HepG2 (cell line): ENCODE measurements around the gene SLC44A5. TPM values are rescaled to one million over a fixed set of nuclear protein-coding genes. Genes with fewer than 3 reads are reported as not detected.
"Not testable (repeated sequence)": the region's sequence is repeated elsewhere in the genome, so short reads cannot be mapped to it uniquely, and the experiment has no call there.

ENCODE experiments used
- ATAC-seq: fragments of 200-7000 bp; cut with Tn5 transposase; 3 replicates; pipeline ENCODE4 v1.9.1; 2020; ENCODE audit warnings: mild to moderate bottlenecking, moderate library complexity
- BruUV-seq: library from RNA; stranded (reverse); fragments of 400-500 nt; replicated peaks from 2 replicates; lab custom pipeline; 2021; lab: Mats Ljungman, UMichigan
- CTCF ChIA-PET: fragments of 300-600 bp; formaldehyde crosslinking; extraction: SDS; loops from one replicate; lab custom pipeline; 2021; ENCODE audit warnings: low total read pairs, inconsistent platforms, low intra/inter-chr PET ratio; lab: Yijun Ruan, JAX
- POLR2A ChIA-PET: fragments of 350-600 bp; sonication (Branson Sonifier 250); formaldehyde crosslinking; loops from one replicate; lab custom pipeline; 2020; ENCODE audit warnings: antibody characterized with exemption, inconsistent platforms; lab: Yijun Ruan, JAX
- DNase-seq: peaks from one replicate; pipeline ENCODE4 v3.0.0-alpha.2; 2015; ENCODE audit warnings: low spot score
- FAIRE-seq: peaks from 3 replicates; lab custom pipeline; 2011; peaks lifted over from hg19 to GRCh38; lab: Jason Lieb, UNC
- H2AFZ ChIP-seq: one replicate; pipeline ENCODE4 v1.6.1; 2011; ENCODE audit warnings: low read length, inconsistent platforms
- H3K27ac ChIP-seq: fragments of 300-600 bp; 3 replicates; pipeline ENCODE4 v1.8.0; 2011; ENCODE audit warnings: mixed run types, mild to moderate bottlenecking, mixed read lengths, low read length, inconsistent platforms; ENCODE audit not compliant: insufficient read depth; ENCODE audit errors: extremely low read length
- H3K27me3 ChIP-seq, 2 experiments: fragments of 200-600 bp in 1 of 2; 2 replicates in 1 of 2; 3 replicates in 1 of 2; pipeline versions ENCODE4 v1.6.0 to v1.8.0; 2011; ENCODE audit warnings: low read length in 2 of 2, mild to moderate bottlenecking in 2 of 2, moderate library complexity in 2 of 2, inconsistent platforms in 1 of 2; ENCODE audit not compliant: insufficient read depth in 2 of 2, control insufficient read depth in 1 of 2
- H3K36me3 ChIP-seq, 2 experiments: fragments of 200-600 bp in 1 of 2; replicated peaks in 1 of 2; 2 replicates in 1 of 2; 3 replicates in 1 of 2; pipeline versions ENCODE4 v1.5.1 to v1.8.0; 2011; ENCODE audit warnings: low read length in 2 of 2, inconsistent platforms in 1 of 2; ENCODE audit not compliant: insufficient read depth in 2 of 2, control insufficient read depth in 1 of 2
- H3K4me1 ChIP-seq: 2 replicates; pipeline ENCODE4 v1.5.1; 2012; ENCODE audit warnings: low read length, inconsistent platforms; ENCODE audit not compliant: insufficient read depth
- H3K4me2 ChIP-seq: 2 replicates; pipeline ENCODE4 v1.6.0; 2011; ENCODE audit warnings: low read depth, low read length, inconsistent platforms
- H3K4me3 ChIP-seq, 3 experiments: fragments of 200-600 bp in 1 of 3; sonication (generic), shearing (Covaris generic) in 1 of 3; replicated peaks in 1 of 3; 2 replicates each; pipeline ENCODE4 v1.5.1; 2011 to 2016; ENCODE audit warnings: low read length in 3 of 3, inconsistent platforms in 2 of 3, low read depth in 2 of 3, mild to moderate bottlenecking in 2 of 3, control low read depth in 1 of 3, mixed read lengths in 1 of 3; ENCODE audit not compliant: insufficient read depth in 1 of 3
- H3K79me2 ChIP-seq: one replicate; pipeline ENCODE4 v1.6.1; 2011; ENCODE audit warnings: low read length, inconsistent platforms; ENCODE audit not compliant: insufficient read depth
- H3K9ac ChIP-seq: 2 replicates; pipeline ENCODE4 v1.6.0; 2011; ENCODE audit warnings: mild to moderate bottlenecking, low read depth, low read length, inconsistent platforms; ENCODE audit not compliant: insufficient read depth
- H3K9me3 ChIP-seq: 2 replicates; pipeline ENCODE4 v1.5.1; 2012; ENCODE audit warnings: mild to moderate bottlenecking, low read length
- H4K20me1 ChIP-seq: 2 replicates; pipeline ENCODE4 v1.6.0; 2011; ENCODE audit warnings: inconsistent platforms, mild to moderate bottlenecking, low read length, moderate library complexity; ENCODE audit not compliant: insufficient read depth
- REL ChIP-seq: sonication (generic); formaldehyde crosslinking; conservative IDR thresholded peaks from 2 replicates; pipeline ENCODE4 v1.8.0; 2022; ENCODE audit warnings: mild to moderate bottlenecking, missing genetic modification reagents, moderate library complexity
- WGBS: methylation state at CpG from one replicate; pipeline ENCODE4 v1.1.6; 2017; ENCODE audit warnings: low lambda C conversion rate; 5-methylcytosine and 5-hydroxymethylcytosine counted together
- in situ Hi-C: cut with HindIII; loops from 2 replicates; pipeline ENCODE4 v1.10.0; 2017; ENCODE audit warnings: low pct_unique_long_range_greater_than_20kb; ENCODE audit not compliant: extremely low pct_ligation_motif_present
- intact Hi-C: fragments of 100-400 bp; cut with micrococcal nuclease; formaldehyde crosslinking; loops from one replicate; pipeline ENCODE4 v1.10.0; 2022; ENCODE audit not compliant: unreplicated experiment
- polyA plus RNA-seq, 8 experiments: library from polyadenylated mRNA; depleted of rRNA in 3 of 8; stranded (reverse) in 7 of 8; unstranded in 1 of 8; fragments of >200 nt; fragmentation: Illumina TruSeq in 4 of 8; extraction: Trizol in 4 of 8; gene quantifications; 2 replicates each; pipeline versions ENCODE4 v1.2.1 to v1.2.3, GENCODE V29; 2011 to 2016; ENCODE audit warnings: low read depth in 4 of 8, missing spikeins in 1 of 8, mixed read lengths in 1 of 8; ENCODE audit not compliant: insufficient read depth in 1 of 8
- total RNA-seq, 5 experiments: library from RNA; depleted of rRNA; stranded (reverse); fragments of >200 nt; fragmentation: Illumina TruSeq; extraction: Trizol; gene quantifications; 2 replicates each; pipeline ENCODE4 v1.2.3, GENCODE V29; 2016; ENCODE audit warnings: low read depth in 1 of 5
- TF ChIP-seq, protein P1 (sequence below): sonication (generic); formaldehyde crosslinking; IDR thresholded peaks from 2 replicates; pipeline ENCODE4 v1.4.0; 2020; ENCODE audit warnings: missing genetic modification reagents, borderline replicate concordance
- TF ChIP-seq, protein P2 (sequence below): IDR thresholded peaks from 2 replicates; pipeline ENCODE4 v1.6.1; 2016; ENCODE audit warnings: low read depth

The SLC44A5 gene
- total and polyA plus RNA-seq, 2 of the 13 experiments (the other 11 are each of a cell fraction or from before 2014, with no cell fraction given) = 8.0 to 16.0 TPM

DNA sequence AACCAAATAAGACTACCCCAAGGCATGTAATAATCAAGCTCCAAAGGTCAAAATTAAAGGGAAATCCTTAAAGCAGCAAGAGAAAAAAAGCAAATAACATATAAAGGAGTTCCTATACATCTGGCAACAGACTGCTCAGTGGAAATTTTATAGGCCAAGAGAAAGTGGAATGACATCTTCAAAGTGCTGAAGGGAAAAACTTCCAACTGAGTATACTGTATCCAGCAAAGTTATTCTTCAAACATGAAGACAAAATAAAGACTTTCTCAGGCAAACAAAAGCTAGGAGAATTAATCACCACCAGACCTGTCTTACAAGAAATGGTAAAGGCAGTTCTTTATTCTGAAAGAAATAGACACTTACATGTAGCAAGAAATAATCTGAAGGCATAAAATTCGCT lies 45.0 kb upstream of the SLC44A5 start (continued):
- TF ChIP-seq REL (CRISPR knock-in tag) = no peak
- TF ChIP-seq, protein P1, sequence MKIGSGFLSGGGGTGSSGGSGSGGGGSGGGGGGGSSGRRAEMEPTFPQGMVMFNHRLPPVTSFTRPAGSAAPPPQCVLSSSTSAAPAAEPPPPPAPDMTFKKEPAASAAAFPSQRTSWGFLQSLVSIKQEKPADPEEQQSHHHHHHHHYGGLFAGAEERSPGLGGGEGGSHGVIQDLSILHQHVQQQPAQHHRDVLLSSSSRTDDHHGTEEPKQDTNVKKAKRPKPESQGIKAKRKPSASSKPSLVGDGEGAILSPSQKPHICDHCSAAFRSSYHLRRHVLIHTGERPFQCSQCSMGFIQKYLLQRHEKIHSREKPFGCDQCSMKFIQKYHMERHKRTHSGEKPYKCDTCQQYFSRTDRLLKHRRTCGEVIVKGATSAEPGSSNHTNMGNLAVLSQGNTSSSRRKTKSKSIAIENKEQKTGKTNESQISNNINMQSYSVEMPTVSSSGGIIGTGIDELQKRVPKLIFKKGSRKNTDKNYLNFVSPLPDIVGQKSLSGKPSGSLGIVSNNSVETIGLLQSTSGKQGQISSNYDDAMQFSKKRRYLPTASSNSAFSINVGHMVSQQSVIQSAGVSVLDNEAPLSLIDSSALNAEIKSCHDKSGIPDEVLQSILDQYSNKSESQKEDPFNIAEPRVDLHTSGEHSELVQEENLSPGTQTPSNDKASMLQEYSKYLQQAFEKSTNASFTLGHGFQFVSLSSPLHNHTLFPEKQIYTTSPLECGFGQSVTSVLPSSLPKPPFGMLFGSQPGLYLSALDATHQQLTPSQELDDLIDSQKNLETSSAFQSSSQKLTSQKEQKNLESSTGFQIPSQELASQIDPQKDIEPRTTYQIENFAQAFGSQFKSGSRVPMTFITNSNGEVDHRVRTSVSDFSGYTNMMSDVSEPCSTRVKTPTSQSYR = no peak
- TF ChIP-seq, protein P2, sequence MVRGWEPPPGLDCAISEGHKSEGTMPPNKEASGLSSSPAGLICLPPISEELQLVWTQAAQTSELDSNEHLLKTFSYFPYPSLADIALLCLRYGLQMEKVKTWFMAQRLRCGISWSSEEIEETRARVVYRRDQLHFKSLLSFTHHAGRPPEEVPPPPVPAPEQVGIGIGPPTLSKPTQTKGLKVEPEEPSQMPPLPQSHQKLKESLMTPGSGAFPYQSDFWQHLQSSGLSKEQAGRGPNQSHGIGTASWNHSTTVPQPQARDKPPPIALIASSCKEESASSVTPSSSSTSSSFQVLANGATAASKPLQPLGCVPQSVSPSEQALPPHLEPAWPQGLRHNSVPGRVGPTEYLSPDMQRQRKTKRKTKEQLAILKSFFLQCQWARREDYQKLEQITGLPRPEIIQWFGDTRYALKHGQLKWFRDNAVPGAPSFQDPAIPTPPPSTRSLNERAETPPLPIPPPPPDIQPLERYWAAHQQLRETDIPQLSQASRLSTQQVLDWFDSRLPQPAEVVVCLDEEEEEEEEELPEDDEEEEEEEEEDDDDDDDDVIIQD (CRISPR knock-in tag) = no peak
- TF ChIP-seq, all 625 proteins: peak for 0

DNA sequence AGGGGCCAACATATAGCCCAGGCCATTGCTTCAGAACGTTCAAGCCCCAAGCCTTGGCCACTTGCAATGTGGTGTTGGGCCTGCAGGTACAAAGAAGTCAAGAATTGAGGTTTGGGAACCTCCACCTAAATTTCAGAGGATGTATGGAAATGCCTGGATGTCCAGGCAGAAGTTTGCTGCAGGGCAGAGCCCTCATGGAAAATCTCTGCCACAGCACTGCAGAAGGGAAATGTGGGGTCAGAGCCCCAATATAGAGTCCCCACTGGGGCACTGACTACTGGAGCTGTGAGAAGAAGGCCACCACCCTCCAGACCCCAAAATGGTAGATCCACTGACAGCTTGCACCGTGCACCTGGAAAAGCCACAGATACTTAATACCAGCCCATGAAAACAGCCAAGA lies 36.3 kb upstream of the SLC44A5 start:
- H3K27me3 ChIP-seq, DNase-seq, H3K4me1 ChIP-seq, H4K20me1 ChIP-seq, H3K79me2 ChIP-seq, FAIRE-seq, ATAC-seq, H3K27ac ChIP-seq, BruUV-seq, H2AFZ ChIP-seq, intact Hi-C loops, H3K4me3 ChIP-seq, H3K36me3 ChIP-seq, POLR2A ChIA-PET, H3K9ac ChIP-seq, CTCF ChIA-PET, H3K4me2 ChIP-seq: not testable (repeated sequence)
- peaks cover 22% of the 10 kb centered on the region for H3K9me3 ChIP-seq
- in situ Hi-C loops = loop anchor here (25.0 kb wide), 1 partner anchor 410 kb away; no protein-coding TSS in a partner anchor
- 50% methylated on average over 2 of the region's 2 CpGs for WGBS

DNA sequence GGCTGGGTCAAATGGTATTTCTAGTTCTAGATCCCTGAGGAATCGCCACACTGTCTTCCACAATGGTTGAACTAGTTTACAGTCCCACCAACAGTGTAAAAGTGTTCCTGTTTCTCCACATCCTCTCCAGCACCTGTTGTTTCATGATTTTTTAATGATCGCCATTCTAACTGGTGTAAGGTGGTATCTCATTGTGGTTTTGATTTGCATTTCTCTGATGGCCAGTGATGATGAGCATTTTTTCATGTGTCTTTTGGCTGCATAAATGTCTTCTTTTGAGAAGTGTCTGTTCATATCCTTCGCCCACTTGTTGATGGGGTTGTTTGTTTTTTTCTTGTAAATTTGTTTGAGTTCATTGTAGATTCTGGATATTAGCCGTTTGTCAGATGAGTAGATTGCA lies 34.2 kb upstream of the SLC44A5 start:
- POLR2A ChIA-PET, ATAC-seq, H3K27ac ChIP-seq, H3K4me3 ChIP-seq, BruUV-seq, H4K20me1 ChIP-seq, CTCF ChIA-PET, H3K27me3 ChIP-seq, H3K4me2 ChIP-seq, H2AFZ ChIP-seq, intact Hi-C loops, DNase-seq, H3K79me2 ChIP-seq, H3K4me1 ChIP-seq, H3K9ac ChIP-seq, FAIRE-seq, H3K36me3 ChIP-seq: not testable (repeated sequence)
- in situ Hi-C loops = loop anchor here (25.0 kb wide), 1 partner anchor 408 kb away; no protein-coding TSS in a partner anchor
- WGBS = 88% methylated on average over 3 of the region's 4 CpGs
- H3K9me3 ChIP-seq = peaks cover 22% of the 10 kb centered on the region
